ENCODE measurements around the gene TMEM209.

GRCh38 chr7:130228840-130229502 lies 23.8 kb upstream of the TMEM209 start:
- TF ChIP-seq CTCF (IDR thresholded peaks at IDR 0.05) (no peak), EP300 (IDR thresholded peaks at IDR 0.05) (no peak), POLR2AphosphoS5 (IDR thresholded peaks at IDR 0.05) (no peak)
